Fibroblast of lung (primary cell): Measurements from ENCODE around the gene OSBPL1A.

Experiments used
- CTCF ChIP-seq, 2 donors: IDR thresholded peaks in 1 of 2; conservative IDR thresholded peaks in 1 of 2; 1 replicate in 1 of 2; 2 replicates in 1 of 2; pipeline ENCODE4 v1.5.1; 2011 to 2012; ENCODE audit warnings: low read length in 2 of 2, control low read depth in 1 of 2, inconsistent platforms in 1 of 2, low read depth in 1 of 2, mild to moderate bottlenecking in 1 of 2
- EZH2 ChIP-seq: IDR thresholded peaks from 2 replicates; pipeline ENCODE4 v1.5.1; 2012; ENCODE audit warnings: low read length, control low read depth, mild to moderate bottlenecking; ENCODE audit errors: missing control alignments

- no peak for TF ChIP-seq CTCF (conservative IDR thresholded peaks at IDR 0.05 in 1 of 2, IDR thresholded peaks at IDR 0.05 in 1 of 2; ENCODE audit: low read depth in 1 of 2, low read length in 2 of 2)
- TF ChIP-seq EZH2, result no peak
Measured at GRCh38 chr18:24386681-24387080, 10.9 kb downstream of the OSBPL1A start.
